GM20000 (cell line): ENCODE results near the gene DNMT1.

ENCODE experiments used
- DNase-seq: peaks from one replicate; pipeline ENCODE4 v3.0.0; 2012; ENCODE audit warnings: low spot score
- TF ChIP-seq, protein P1 (sequence below): IDR thresholded peaks from 2 replicates; pipeline ENCODE4 v1.5.1; 2012; ENCODE audit warnings: mild to moderate bottlenecking, control low read depth; ENCODE audit errors: extremely low read depth, missing control alignments

The DNMT1 gene

GRCh38 chr19:10133596-10133995 is 61.2 kb downstream of the DNMT1 start:
- TF ChIP-seq, protein P1, sequence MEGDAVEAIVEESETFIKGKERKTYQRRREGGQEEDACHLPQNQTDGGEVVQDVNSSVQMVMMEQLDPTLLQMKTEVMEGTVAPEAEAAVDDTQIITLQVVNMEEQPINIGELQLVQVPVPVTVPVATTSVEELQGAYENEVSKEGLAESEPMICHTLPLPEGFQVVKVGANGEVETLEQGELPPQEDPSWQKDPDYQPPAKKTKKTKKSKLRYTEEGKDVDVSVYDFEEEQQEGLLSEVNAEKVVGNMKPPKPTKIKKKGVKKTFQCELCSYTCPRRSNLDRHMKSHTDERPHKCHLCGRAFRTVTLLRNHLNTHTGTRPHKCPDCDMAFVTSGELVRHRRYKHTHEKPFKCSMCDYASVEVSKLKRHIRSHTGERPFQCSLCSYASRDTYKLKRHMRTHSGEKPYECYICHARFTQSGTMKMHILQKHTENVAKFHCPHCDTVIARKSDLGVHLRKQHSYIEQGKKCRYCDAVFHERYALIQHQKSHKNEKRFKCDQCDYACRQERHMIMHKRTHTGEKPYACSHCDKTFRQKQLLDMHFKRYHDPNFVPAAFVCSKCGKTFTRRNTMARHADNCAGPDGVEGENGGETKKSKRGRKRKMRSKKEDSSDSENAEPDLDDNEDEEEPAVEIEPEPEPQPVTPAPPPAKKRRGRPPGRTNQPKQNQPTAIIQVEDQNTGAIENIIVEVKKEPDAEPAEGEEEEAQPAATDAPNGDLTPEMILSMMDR = no peak
- no peak for DNase-seq

DNA sequence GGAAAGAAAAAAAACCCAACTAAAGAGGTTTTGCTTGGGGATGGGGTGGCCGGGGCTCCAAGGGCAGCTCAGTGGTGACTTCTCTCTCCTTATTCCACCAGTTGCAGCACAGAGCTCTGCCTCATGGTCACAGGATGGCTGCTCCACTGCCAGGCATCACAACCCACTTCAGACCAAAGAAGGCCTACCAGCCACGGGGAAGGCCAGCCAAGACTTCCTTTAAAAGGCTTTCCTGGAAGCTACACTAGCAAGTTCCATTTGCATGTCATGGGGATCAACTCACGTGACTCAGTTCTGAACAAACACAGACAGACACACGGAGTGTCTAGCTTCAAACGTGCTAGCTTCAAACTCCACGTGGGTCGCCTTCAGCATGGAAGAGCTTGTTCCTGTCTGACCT is 61.8 kb downstream of the DNMT1 start:
- TF ChIP-seq, protein P1 = no peak
- DNase-seq = no peak

- TF ChIP-seq, protein P1 = no peak
- DNase-seq = no peak
Observed at GRCh38 chr19:10126213-10126639, 68.5 kb downstream of the DNMT1 start.

DNA sequence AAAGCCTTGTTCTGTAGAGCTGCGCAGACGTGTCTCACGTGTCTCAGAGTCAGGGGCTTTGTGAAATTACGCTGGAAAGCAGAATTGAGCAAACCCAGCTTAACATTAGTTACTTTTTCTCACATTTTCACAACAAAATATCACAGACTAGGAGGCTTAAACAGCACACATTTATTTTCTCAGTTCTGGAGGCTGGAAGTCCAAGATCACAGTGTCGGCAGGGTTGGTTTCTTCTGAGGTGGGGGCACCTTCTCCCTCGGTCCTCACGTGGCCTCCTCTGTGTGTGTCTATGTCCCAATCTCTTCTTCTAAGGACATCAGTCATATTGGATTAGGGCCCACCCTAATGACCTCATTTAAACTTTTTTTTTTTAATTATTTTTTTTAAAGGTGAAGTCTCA is 70.3 kb downstream of the DNMT1 start:
- no peak for DNase-seq
- TF ChIP-seq, protein P1 = no peak

DNA sequence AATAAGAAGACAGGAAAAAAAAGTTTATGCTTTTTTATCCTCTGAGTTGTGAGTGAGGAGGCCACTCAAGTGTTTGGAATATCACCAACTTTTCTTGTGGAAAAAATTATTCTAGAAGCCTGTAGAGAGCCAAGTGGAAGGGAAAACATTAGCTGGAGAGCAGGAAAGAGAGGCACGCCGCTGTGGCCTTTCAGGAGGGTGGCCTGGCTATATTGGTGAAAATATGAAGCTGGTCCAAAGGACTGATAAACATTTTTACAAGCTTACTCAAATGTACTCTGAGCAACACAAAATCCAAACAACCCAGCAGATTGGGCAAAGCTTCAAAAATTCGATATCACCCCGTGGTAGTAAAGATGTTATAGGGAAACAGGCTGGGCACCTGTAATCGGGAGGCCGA is 72.7 kb downstream of the DNMT1 start:
- TF ChIP-seq, protein P1 = no peak
- no peak for DNase-seq

- no peak for DNase-seq
- TF ChIP-seq, protein P1 = no peak
Observed at GRCh38 chr19:10120538-10121189, 74.1 kb downstream of the DNMT1 start.

GRCh38 chr19:10118960-10119359 is 75.8 kb downstream of the DNMT1 start:
- TF ChIP-seq, protein P1 = no peak
- no peak for DNase-seq
